Chondrocyte (in vitro differentiated cells): ENCODE data around the gene ZG16B. TPM values are rescaled to one million over a fixed set of nuclear protein-coding genes. Genes with fewer than 3 reads are reported as not detected.

ENCODE experiments used
- DNase-seq: peaks from one replicate; pipeline ENCODE4 v3.0.0; 2021; ENCODE audit warnings: mixed read lengths, low spot score
- H3K27ac Mint-ChIP-seq: one replicate; pipeline ENCODE4 v1.8.0; 2021; ENCODE audit warnings: mild to moderate bottlenecking, moderate library complexity, mixed read lengths; ENCODE audit not compliant: unreplicated experiment
- H3K27me3 Mint-ChIP-seq: 2 replicates; pipeline ENCODE4 v1.8.0; 2021; ENCODE audit warnings: low read depth, mixed read lengths
- H3K36me3 Mint-ChIP-seq: 2 replicates; pipeline ENCODE4 v1.8.0; 2021; ENCODE audit warnings: low read depth, mixed read lengths
- H3K4me1 Mint-ChIP-seq: 2 replicates; pipeline ENCODE4 v1.8.0; 2021; ENCODE audit warnings: low read depth, mild to moderate bottlenecking, mixed read lengths
- H3K4me3 Mint-ChIP-seq: one replicate; pipeline ENCODE4 v1.8.0; 2021; ENCODE audit warnings: mild to moderate bottlenecking, moderate library complexity, mixed read lengths; ENCODE audit not compliant: unreplicated experiment
- H3K9me3 Mint-ChIP-seq: 2 replicates; pipeline ENCODE4 v1.8.0; 2021; ENCODE audit warnings: low read depth, mixed read lengths
- CTCF ChIP-seq: fragments of 200-600 bp; sonication (generic); IDR thresholded peaks from 2 replicates; pipeline ENCODE4 v1.5.0; 2021; ENCODE audit warnings: antibody characterized with exemption, mild to moderate bottlenecking, moderate library complexity
- total RNA-seq: library from RNA; stranded (reverse); gene quantifications from 3 replicates; pipeline ENCODE4 v1.2.1, GENCODE V29; 2021

ZG16B gene
- total RNA-seq, 1 donor from 2014 or later = 2.1 TPM

- Mint-ChIP-seq H3K27ac (no peak overlapping the region), H3K36me3 (peaks cover 2% of the 10 kb centered on the region), H3K4me1 (peaks cover 5% of the 10 kb centered on the region), H3K27me3 (peaks cover 21% of the 10 kb centered on the region), H3K4me3 (no peak overlapping the region), H3K9me3 (peaks cover 3% of the 10 kb centered on the region)
- no peak for DNase-seq
- no peak for TF ChIP-seq CTCF
These were observed 35.5 kb downstream of the ZG16B start for GRCh38 chr16:2865651-2866050.

GRCh38 chr16:2866431-2866830 is 36.3 kb downstream of the ZG16B start:
- TF ChIP-seq CTCF = no peak
- peaks cover 5% of the 10 kb centered on the region for H3K4me1 Mint-ChIP-seq
- no peak for DNase-seq
- no peak overlapping the region for H3K27ac Mint-ChIP-seq
- H3K9me3 Mint-ChIP-seq = no peaks in the 10 kb centered on the region
- no peak overlapping the region for H3K4me3 Mint-ChIP-seq
- no peaks in the 10 kb centered on the region for H3K36me3 Mint-ChIP-seq
- peaks cover 19% of the 10 kb centered on the region for H3K27me3 Mint-ChIP-seq

- H3K27me3 Mint-ChIP-seq = peaks cover 19% of the 10 kb centered on the region
- no peak for TF ChIP-seq CTCF
- peak overlapping the region; percentile 98 for H3K27ac Mint-ChIP-seq
- H3K9me3 Mint-ChIP-seq = no peaks in the 10 kb centered on the region
- no peaks in the 10 kb centered on the region for H3K36me3 Mint-ChIP-seq
- no peak for DNase-seq
- peaks cover 5% of the 10 kb centered on the region for H3K4me1 Mint-ChIP-seq
- peak overlapping the region; percentile 89 for H3K4me3 Mint-ChIP-seq
These were observed 37.5 kb downstream of the ZG16B start for GRCh38 chr16:2867661-2867986.

GRCh38 chr16:2867987-2868789 is 38.1 kb downstream of the ZG16B start:
- no peak for DNase-seq
- Mint-ChIP-seq H3K4me3 (peak overlapping the region; percentile 89), H3K36me3 (no peaks in the 10 kb centered on the region), H3K4me1 (peaks cover 5% of the 10 kb centered on the region), H3K9me3 (no peaks in the 10 kb centered on the region), H3K27ac (peak overlapping the region; percentile 98), H3K27me3 (peaks cover 19% of the 10 kb centered on the region)
- TF ChIP-seq CTCF = peak; percentile 99

- H3K9me3 Mint-ChIP-seq = no peaks in the 10 kb centered on the region
These were observed 41.8 kb downstream of the ZG16B start for GRCh38 chr16:2871926-2872325.

More at GRCh38 chr16:2871926-2872325, 41.8 kb downstream of the ZG16B start:
- DNase-seq = no peak
- TF ChIP-seq CTCF = no peak
- Mint-ChIP-seq H3K27ac (no peak overlapping the region), H3K27me3 (peaks cover 7% of the 10 kb centered on the region), H3K4me3 (no peak overlapping the region), H3K36me3 (no peaks in the 10 kb centered on the region), H3K4me1 (peaks cover 5% of the 10 kb centered on the region)
